ENCODE results near the gene PLCL1. TPM values are rescaled to one million over a fixed set of nuclear protein-coding genes. Genes with fewer than 3 reads are reported as not detected.
A peak's percentile ranks its signal among the peaks of the same experiment; 100 is the strongest.

The PLCL1 gene
- total and polyA plus RNA-seq, 12 donors: 17.3 to 131 (median 102) TPM

DNA sequence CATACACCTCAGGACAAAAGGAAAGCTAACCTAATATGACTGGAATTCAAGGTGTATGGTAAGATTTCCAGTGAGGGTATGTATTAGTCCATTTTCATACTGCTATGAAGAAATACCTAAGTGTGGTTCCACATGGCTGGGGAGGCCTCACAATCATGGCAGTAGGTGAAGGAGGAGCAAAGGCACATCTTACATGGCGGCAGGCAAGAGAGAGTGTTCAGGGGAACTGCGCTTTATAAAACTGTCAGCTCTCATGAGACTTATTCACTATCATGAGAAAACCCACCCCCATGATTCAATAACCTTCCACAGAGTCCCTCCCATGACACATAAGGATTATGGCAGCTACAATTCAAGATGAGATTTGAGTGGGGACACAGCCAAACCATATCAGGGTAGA, 186.0 kb downstream of the PLCL1 start:
- Histone ChIP-seq H3K36me3 (no peaks in the 10 kb centered on the region), H3K4me1 (peaks cover 0 to 37% (median 10%) of the 10 kb centered on the region in 9 donors), H3K27ac (no peak overlapping the region), H3K9me3 (peaks cover 0 to 6% (median 0%) of the 10 kb centered on the region in 11 donors), H3K27me3 (no peaks in the 10 kb centered on the region), H3K4me3 (no peak overlapping the region)
- DNase-seq (no peak), ATAC-seq (no peak)
- WGBS, 2 donors: 98 to 100% methylated on average over 2 of the region's 2 CpGs
- intact Hi-C loops (cut with DNase I): loop anchor here in 1 of 10 donors (10.0 kb wide), 1 partner anchor 186 kb away; the partner anchor contains the start of gene PLCL1
- TF ChIP-seq, protein P1, sequence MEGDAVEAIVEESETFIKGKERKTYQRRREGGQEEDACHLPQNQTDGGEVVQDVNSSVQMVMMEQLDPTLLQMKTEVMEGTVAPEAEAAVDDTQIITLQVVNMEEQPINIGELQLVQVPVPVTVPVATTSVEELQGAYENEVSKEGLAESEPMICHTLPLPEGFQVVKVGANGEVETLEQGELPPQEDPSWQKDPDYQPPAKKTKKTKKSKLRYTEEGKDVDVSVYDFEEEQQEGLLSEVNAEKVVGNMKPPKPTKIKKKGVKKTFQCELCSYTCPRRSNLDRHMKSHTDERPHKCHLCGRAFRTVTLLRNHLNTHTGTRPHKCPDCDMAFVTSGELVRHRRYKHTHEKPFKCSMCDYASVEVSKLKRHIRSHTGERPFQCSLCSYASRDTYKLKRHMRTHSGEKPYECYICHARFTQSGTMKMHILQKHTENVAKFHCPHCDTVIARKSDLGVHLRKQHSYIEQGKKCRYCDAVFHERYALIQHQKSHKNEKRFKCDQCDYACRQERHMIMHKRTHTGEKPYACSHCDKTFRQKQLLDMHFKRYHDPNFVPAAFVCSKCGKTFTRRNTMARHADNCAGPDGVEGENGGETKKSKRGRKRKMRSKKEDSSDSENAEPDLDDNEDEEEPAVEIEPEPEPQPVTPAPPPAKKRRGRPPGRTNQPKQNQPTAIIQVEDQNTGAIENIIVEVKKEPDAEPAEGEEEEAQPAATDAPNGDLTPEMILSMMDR (IDR thresholded peaks at IDR 0.05): no peak

DNA sequence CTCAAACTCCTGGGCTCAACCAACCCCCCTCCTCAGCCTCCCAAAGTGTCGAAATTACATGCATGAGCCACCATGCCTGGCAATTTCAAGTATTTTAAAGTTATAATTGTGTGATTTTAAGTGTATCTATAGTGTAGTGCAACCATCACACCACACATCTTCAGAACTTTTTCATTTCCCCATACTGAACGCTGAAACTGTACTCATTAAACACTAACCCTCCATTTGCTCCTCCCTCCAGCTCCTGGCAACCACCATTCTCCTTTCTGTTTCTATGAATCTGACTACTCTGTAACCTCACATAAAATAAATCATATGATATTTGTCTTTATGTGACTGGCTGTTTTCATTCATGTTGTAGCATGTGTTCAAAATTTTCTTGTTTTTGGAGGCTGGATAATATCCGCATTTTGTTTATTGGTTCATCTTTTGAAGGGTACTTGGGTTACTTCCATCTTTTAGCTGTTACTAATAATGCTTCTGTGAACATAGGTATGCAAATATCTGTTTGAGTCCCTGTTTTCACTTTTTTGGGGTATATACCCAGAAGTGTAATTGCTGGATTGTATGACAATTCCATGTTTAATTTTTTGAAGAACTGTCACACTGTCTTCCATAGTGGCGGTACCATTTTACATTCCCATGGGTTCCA, 188.2 kb downstream of the PLCL1 start:
- TF ChIP-seq, protein P1 (IDR thresholded peaks at IDR 0.05): no peak
- no peaks in the 10 kb centered on the region for H3K27me3 ChIP-seq
- 89 to 98% methylated on average over 4 of the region's 4 CpGs for WGBS, 2 donors
- intact Hi-C loops (cut with DNase I): loop anchor here in 1 of 10 donors (10.0 kb wide), 1 partner anchor 188 kb away; the partner anchor contains the start of gene PLCL1
- H3K27ac ChIP-seq: no peak overlapping the region
- DNase-seq (no peak), ATAC-seq (no peak)
- H3K4me1 ChIP-seq: peaks cover 2 to 44% (median 30%) of the 10 kb centered on the region in 9 donors
- H3K9me3 ChIP-seq: peaks cover 0 to 6% (median 0%) of the 10 kb centered on the region in 11 donors
- H3K36me3 ChIP-seq: no peaks in the 10 kb centered on the region
- no peak overlapping the region for H3K4me3 ChIP-seq

DNA sequence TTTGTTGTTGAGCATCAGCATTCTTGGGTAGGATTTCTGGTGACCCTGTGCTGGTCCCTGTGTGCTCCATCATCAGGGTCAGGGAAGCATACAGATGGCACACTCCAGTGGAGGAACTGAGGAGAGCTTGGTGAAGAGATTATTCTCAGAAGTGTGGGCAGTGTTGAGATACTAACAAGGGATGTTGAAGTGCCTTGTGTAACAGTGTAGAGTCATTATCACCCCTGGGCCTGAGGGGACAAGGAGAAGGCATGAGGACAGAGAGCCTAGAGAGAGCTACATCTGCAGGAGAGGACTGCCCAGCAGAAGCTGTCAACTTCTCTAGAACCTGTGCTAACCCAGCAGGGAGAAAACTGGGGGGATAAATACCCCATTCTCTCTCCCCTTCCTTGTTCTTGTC, 189.0 kb downstream of the PLCL1 start:
- Histone ChIP-seq H3K4me1 (peaks cover 2 to 46% (median 31%) of the 10 kb centered on the region in 9 donors), H3K4me3 (no peak overlapping the region), H3K27me3 (no peaks in the 10 kb centered on the region), H3K9me3 (peaks cover 0 to 6% (median 0%) of the 10 kb centered on the region in 11 donors), H3K36me3 (no peaks in the 10 kb centered on the region), H3K27ac (no peak overlapping the region)
- ATAC-seq (peak in 1 of 8 donors; percentile 17), DNase-seq (no peak)
- TF ChIP-seq, protein P1 (IDR thresholded peaks at IDR 0.05): no peak
- intact Hi-C loops (cut with DNase I): loop anchor here in 1 of 10 donors (10.0 kb wide), 1 partner anchor 189 kb away; the partner anchor contains the start of gene PLCL1

DNA sequence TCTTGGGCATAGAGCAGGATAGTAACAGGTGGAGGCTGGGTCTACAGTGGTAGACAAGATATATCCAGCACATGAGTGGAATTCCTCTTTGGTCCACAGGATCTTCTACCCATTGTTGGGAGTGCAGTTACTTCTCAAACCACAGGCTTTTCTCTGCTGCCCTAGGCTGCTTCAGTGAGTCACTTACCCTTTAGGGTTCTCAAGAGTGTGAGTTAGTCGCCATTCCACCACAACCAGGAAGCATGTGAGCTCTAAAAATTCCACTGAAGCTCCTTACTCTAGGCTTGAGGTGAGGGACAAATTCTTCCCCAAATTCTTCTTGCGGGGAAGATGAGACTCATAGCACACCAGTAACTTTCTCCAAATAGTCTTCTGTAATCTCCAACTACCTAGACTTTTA, 189.4 kb downstream of the PLCL1 start:
- TF ChIP-seq, protein P1 (IDR thresholded peaks at IDR 0.05): no peak
- peaks cover 2 to 46% (median 31%) of the 10 kb centered on the region in 9 donors for H3K4me1 ChIP-seq
- H3K36me3 ChIP-seq: no peaks in the 10 kb centered on the region
- H3K27me3 ChIP-seq: no peaks in the 10 kb centered on the region
- H3K27ac ChIP-seq: no peak overlapping the region
- H3K4me3 ChIP-seq: no peak overlapping the region
- intact Hi-C loops (cut with DNase I): loop anchor here in 1 of 10 donors (10.0 kb wide), 1 partner anchor 189 kb away; the partner anchor contains the start of gene PLCL1
- WGBS, 2 donors: 87 to 94% methylated on average over 2 of the region's 2 CpGs
- H3K9me3 ChIP-seq: peaks cover 0 to 6% (median 0%) of the 10 kb centered on the region in 11 donors
- no peak for DNase-seq
- ATAC-seq: peak in 1 of 8 donors; percentile 19
